HepG2 (cell line): Measurements from ENCODE around the gene KCTD14.

ENCODE experiments used
- ARNTL ChIP-seq: sonication (generic); formaldehyde crosslinking; IDR thresholded peaks from 2 replicates; pipeline ENCODE4 v1.4.0; 2020; ENCODE audit warnings: mild to moderate bottlenecking, missing genetic modification reagents
- BHLHE40 ChIP-seq: IDR thresholded peaks from 2 replicates; pipeline ENCODE4 v1.6.1; 2011; ENCODE audit warnings: low read length, improper control_type of control experiment
- IRF2 ChIP-seq: IDR thresholded peaks from 2 replicates; pipeline ENCODE4 v1.6.1; 2018; ENCODE audit warnings: missing genetic modification reagents, missing compliant biosample characterization
- NBN ChIP-seq: fragments of 450-650 bp; conservative IDR thresholded peaks from 2 replicates; pipeline ENCODE4 v1.6.1; 2017
- RFX5 ChIP-seq: IDR thresholded peaks from 2 replicates; pipeline ENCODE4 v1.6.1; 2011; ENCODE audit warnings: low read depth, low read length, improper control_type of control experiment
- THAP8 ChIP-seq: sonication (generic); formaldehyde crosslinking; IDR thresholded peaks from 2 replicates; pipeline ENCODE4 v1.5.1; 2020; ENCODE audit warnings: missing genetic modification reagents, mild to moderate bottlenecking, borderline replicate concordance
- USF2 ChIP-seq, 2 experiments: sonication (generic) in 1 of 2; formaldehyde crosslinking in 1 of 2; IDR thresholded peaks; 2 replicates each; pipeline versions ENCODE4 v1.5.1 to v1.6.1; 2011 to 2020; ENCODE audit warnings: borderline replicate concordance in 1 of 2, low read depth in 1 of 2, low read length in 1 of 2, mild to moderate bottlenecking in 1 of 2, missing genetic modification reagents in 1 of 2, moderate library complexity in 1 of 2
- ZFP36L1 ChIP-seq: sonication (generic); formaldehyde crosslinking; IDR thresholded peaks from 2 replicates; pipeline ENCODE4 v1.8.0; 2022; ENCODE audit warnings: mild to moderate bottlenecking, missing genetic modification reagents, moderate library complexity
- ZNF121 ChIP-seq: sonication (generic); formaldehyde crosslinking; IDR thresholded peaks from 2 replicates; pipeline ENCODE4 v1.5.0; 2020; ENCODE audit warnings: mild to moderate bottlenecking, missing genetic modification reagents
- TF ChIP-seq, protein P1 (sequence below): IDR thresholded peaks from 2 replicates; pipeline ENCODE4 v1.6.1; 2012; ENCODE audit warnings: low read length, improper control_type of control experiment

GRCh38 chr11:78000193-78000592 lies 22.9 kb downstream of the KCTD14 start:
- TF ChIP-seq RFX5 (no peak), ZFP36L1 (no peak), THAP8 (no peak), ZNF121 (CRISPR knock-in tag) (no peak), ARNTL (no peak), BHLHE40 (no peak), NBN (no peak), USF2 (IDR thresholded peaks at IDR 0.05; ENCODE audit: low read depth, low read length) (no peak), USF2 (CRISPR knock-in tag; IDR thresholded peaks at IDR 0.05; ENCODE audit: borderline replicate concordance) (no peak), IRF2 (no peak)
- TF ChIP-seq, protein P1, sequence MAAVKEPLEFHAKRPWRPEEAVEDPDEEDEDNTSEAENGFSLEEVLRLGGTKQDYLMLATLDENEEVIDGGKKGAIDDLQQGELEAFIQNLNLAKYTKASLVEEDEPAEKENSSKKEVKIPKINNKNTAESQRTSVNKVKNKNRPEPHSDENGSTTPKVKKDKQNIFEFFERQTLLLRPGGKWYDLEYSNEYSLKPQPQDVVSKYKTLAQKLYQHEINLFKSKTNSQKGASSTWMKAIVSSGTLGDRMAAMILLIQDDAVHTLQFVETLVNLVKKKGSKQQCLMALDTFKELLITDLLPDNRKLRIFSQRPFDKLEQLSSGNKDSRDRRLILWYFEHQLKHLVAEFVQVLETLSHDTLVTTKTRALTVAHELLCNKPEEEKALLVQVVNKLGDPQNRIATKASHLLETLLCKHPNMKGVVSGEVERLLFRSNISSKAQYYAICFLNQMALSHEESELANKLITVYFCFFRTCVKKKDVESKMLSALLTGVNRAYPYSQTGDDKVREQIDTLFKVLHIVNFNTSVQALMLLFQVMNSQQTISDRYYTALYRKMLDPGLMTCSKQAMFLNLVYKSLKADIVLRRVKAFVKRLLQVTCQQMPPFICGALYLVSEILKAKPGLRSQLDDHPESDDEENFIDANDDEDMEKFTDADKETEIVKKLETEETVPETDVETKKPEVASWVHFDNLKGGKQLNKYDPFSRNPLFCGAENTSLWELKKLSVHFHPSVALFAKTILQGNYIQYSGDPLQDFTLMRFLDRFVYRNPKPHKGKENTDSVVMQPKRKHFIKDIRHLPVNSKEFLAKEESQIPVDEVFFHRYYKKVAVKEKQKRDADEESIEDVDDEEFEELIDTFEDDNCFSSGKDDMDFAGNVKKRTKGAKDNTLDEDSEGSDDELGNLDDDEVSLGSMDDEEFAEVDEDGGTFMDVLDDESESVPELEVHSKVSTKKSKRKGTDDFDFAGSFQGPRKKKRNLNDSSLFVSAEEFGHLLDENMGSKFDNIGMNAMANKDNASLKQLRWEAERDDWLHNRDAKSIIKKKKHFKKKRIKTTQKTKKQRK: no peak
